Esophagus muscularis mucosa (tissue), 3 donors: ENCODE measurements around the gene CLC.

Experiments used
- POLR2A ChIP-seq: fragments of 450-650 bp; IDR thresholded peaks from one replicate; pipeline ENCODE4 v1.6.1; 2017; ENCODE audit warnings: antibody characterized with exemption, moderate library complexity, mild to moderate bottlenecking, low read depth
- TF ChIP-seq, protein P1 (sequence below), 3 experiments: fragments of 200-600 bp in 2 of 3; fragments of 450-650 bp in 1 of 3; sonication (generic) in 2 of 3; IDR thresholded peaks; one replicate each; pipeline ENCODE4 v1.5.1; 2017 to 2019; ENCODE audit warnings: antibody characterized with exemption in 3 of 3, mild to moderate bottlenecking in 2 of 3, moderate library complexity in 1 of 3

DNA sequence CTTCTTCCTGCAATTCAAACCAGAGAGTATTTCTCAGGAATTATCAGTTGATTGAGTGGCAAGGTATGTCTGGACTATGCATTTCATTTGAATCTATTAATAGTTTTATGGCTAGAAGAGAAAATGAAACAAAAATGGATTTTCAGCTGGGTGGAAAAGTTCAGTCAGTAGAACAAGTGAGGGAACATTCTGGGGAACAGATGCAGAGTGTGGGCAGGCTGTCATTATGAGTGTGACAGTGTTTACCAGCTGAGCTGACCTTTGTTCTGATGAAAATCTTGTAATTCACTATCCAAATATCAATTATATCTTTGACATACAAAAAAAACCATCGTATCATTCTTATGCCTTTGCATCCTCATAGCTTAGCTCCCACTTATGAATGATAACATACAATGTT is 2.6 kb upstream of the CLC start:
- TF ChIP-seq, protein P1, sequence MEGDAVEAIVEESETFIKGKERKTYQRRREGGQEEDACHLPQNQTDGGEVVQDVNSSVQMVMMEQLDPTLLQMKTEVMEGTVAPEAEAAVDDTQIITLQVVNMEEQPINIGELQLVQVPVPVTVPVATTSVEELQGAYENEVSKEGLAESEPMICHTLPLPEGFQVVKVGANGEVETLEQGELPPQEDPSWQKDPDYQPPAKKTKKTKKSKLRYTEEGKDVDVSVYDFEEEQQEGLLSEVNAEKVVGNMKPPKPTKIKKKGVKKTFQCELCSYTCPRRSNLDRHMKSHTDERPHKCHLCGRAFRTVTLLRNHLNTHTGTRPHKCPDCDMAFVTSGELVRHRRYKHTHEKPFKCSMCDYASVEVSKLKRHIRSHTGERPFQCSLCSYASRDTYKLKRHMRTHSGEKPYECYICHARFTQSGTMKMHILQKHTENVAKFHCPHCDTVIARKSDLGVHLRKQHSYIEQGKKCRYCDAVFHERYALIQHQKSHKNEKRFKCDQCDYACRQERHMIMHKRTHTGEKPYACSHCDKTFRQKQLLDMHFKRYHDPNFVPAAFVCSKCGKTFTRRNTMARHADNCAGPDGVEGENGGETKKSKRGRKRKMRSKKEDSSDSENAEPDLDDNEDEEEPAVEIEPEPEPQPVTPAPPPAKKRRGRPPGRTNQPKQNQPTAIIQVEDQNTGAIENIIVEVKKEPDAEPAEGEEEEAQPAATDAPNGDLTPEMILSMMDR (IDR thresholded peaks at IDR 0.05), result no peak
- TF ChIP-seq POLR2A, result no peak
